ENCODE measurements around the gene ABHD16B.
"Not testable (repeated sequence)": the region's sequence is repeated elsewhere in the genome, so short reads cannot be mapped to it uniquely, and the experiment has no call there.

Gene ABHD16B

DNA sequence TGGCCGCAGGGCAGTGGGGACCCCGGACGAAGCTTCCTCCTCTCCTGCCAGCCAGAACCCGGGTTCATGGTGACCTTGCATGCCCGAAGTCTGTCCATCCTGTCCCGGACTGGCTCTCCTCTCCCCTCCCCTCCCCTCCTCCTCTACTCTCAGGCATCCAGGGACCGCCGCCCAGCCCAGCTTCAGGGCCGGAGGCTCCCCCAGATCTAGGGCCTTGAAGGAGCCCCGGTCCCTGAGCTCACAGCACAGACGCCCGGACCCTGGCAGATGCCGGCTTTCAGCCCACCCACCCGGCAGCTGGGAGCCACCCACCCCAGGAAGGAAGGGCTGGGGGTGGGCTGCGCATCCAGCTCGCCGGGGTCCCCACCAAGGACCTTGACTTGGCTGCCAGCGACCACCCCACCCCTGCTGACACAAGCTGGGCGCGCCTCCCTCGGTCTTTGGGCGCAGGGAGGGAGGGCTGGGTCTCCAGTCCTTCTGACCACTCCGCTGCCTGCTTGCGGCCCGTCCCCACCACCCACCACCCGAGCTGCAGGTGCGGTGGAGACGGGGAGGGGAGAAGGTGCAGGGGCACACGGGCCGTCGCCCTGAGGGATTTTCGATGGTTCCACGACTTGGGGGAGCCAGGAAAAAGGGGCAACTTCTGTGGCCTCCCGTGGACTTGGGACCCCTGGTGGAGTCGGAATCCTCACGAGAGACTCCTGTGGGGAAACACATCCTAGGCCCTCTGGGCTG, 5.8 kb upstream of the ABHD16B start:
- DNase-seq (ENCODE audit: low spot score) = no peak

DNA sequence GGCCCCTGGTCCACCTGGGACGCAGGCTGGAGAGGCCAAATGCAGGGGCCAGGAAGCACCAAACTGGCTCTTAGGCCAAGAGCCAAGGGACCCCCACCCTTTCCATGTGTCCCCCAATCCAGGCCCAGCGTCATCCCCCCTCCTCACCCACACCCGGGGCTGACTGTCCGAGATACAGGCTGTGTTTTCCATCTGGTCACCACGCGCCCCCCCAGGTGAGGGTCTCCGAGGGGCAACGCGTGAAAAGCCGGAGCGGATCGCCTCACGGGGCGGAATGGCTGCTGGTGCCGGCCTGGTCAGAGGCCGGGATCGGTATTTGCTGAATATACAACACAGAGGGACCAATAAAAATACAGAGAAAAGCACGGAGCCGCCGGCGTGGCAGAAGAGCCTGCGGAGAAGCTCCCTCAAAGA, 5.2 kb upstream of the ABHD16B start:
- DNase-seq (ENCODE audit: low spot score) = no peak

DNA sequence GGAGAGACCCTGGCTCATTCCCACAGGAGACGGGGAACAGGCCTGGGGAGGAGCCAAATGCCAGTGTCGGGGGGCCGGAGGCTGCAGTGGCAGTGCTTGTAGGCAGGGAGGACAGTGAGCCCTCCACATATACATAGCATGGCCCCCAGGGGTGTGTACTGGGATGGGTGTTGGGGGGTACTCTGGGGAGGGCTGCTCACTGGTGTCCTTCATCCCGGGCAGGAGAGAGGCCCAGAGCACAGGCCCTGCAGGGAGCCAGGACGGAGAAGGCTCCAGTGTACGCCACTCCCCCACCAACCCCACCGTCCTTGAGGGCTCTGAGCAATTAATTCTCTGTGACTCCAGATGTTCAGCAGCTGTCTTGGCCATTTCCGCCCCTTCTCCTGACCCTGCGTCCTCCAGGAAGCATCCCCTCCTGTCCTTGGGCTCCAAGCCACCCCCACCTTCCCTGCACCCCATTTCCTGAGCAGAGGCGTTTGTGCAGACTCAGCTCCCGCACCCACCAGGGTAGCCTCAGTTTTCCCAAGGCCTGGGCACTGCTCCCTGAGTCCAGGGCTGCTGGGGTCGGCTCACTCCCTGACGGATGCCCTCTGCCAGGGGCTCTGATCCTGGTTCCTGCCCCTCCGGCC, 3.4 kb upstream of the ABHD16B start:
- no peak for DNase-seq (ENCODE audit: low spot score)

DNA sequence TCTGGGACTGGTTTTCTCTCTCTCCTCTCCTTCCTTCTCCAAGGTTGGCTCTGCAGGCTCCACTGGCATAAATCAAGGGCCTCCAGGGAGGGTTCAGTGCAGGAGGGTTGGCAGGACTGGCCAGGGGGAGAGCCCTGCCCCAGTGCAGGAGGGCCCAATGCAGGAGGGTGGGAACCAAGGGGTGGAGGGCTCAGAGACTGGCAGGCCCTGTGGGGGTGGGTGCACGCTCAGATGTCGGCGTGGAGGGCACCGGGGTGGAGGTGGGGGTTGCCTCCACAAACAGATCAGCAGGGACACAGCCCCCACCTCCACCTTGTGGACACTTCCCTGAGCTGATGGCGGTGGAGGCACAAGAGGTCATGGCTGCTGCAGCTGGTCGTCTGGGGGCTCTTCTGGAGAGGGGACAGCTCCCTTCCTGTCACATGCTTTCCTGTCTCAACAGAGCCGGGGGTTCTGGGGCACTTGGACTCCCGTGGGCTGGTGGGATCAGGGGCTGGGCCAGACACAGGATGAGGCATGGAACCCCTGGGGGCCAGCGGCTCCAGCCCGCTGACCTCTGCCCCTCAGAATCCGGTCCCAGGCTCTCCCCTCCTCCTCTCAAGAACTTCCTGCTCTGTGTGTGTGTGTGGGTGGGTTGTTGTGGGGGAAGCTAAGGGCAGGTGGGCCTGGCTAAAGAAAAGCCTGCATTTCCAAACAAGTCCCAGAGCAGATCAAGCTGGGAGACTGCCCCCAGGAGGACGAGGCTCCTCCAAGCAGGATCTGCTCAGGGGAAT, 2.7 kb upstream of the ABHD16B start:
- no peak for DNase-seq (ENCODE audit: low spot score)

DNA sequence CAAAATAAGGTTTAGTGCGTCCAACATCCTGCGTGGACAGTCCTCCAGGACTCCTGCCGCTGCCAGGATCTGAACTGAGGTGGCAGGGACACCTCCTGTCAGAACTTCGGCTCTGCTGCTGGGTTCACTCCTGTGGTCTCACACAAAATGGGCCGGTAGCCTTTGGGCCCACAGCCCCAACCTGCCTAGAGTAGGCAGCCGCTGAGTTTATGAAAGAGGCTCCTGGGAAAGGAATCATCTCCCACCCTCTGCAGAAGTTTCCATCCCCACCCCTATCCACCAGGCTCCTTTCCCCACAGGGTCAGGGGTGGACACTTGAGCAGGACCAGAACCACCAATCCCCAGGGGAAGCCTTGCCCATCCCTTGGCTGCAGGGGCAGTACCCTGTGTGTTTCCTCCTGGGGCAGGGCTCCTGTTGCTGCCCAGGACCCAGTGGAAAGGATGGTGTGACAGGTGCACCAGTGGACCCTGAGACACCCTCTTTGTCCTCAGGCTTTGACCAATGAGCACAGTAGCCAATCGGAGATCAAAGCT, 2.1 kb upstream of the ABHD16B start:
- no peak for DNase-seq (ENCODE audit: low spot score)

DNA sequence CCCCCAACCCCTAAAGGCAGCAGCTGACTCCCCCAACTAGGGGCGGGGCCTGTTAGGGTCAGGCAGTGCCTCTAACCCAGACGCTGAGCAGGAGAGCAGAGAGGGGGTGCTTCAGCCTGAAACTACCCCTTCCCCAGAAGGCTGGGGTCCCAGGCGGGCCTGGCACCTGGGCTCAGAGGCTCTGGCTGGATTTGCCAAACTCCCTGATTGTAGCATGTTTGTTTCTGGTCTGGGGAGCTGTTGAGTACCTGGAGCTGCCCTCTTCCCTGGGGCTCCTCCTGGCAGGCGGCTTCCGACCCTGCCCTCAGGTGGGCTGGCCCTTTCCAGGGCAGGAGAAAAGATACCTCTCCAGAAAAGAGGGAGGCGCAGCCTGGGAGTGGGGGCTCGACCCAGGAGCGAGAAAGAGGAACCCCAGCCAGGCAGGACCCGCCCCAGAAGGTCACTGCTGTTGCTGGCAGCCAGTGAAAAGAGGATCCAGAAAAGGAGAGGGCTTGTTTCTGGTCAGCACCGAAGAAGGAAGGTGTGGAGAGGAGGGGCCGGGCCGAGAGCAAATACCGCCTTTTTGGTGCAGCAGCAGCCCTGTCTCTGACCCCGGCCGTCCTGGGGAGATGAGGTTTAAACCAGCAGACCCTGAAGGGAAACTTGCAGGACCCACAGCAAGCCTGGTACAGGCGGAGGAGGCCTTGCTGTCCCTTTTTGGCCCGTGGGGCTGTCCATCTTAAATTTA, 810 bp upstream of the ABHD16B start:
- no peak for DNase-seq (ENCODE audit: low spot score)

DNA sequence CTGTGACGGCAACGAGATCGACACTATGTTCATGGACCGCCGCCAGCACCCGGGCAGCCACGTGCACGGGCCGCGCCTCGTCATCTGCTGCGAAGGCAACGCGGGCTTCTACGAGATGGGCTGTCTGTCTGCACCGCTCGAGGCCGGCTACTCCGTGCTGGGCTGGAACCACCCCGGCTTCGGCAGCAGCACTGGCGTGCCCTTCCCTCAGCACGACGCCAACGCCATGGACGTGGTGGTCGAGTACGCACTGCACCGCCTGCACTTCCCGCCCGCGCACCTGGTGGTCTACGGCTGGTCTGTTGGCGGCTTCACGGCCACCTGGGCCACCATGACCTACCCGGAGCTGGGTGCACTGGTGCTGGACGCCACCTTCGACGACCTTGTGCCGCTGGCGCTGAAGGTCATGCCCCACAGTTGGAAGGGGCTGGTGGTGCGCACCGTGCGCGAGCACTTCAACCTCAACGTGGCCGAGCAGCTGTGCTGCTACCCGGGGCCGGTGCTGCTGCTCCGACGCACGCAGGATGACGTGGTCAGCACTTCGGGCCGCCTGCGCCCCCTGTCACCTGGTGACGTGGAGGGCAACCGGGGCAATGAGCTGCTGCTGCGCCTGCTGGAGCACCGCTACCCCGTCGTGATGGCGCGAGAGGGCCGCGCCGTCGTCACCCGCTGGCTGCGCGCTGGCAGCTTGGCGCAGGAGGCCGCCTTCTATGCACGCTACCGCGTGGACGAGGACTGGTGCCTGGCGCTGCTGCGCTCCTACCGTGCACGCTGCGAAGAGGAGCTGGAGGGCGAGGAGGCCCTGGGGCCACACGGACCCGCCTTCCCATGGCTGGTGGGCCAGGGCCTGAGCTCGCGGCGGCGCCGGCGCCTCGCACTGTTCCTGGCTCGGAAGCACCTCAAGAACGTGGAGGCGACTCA, 943 bp downstream of the ABHD16B start:
- DNase-seq (ENCODE audit: low spot score) = no peak

DNA sequence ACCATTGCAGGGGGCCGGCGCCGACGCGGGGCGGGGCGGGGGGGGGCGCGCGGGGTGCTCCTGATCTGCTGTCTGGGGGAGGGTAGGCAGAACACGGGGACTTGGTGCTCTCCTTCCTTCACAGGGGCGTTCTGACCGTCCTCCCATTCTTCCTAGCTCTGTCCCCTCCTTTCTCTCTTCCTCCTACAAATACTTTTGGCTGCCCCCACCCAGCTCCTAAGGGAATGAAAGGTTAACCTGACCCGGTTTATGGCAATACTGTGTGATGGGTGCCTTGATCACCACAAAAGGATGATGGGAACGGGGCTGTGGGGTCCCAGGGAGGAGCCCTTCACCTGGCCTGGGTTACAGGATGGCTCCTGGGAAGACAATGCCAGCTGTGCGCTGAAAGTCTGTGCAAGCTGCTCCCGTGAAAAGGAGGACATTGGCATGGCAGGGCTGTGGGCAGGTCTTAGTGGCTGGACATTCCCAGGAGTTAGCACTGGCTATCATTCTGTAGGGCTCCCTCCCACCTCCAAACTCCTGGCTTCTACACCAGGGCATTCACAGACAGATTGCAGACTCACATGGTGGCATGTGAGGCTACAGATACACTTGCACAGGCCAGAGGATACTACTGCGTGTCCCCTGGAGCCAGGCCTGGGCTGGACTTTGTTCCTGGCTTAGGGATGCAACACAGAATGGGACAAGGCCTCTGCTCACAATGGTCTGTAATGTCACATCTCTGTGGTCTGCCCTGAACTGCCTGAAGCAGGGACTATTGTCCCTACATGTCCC, 1.9 kb downstream of the ABHD16B start:
- DNase-seq (ENCODE audit: low spot score) = no peak

DNA sequence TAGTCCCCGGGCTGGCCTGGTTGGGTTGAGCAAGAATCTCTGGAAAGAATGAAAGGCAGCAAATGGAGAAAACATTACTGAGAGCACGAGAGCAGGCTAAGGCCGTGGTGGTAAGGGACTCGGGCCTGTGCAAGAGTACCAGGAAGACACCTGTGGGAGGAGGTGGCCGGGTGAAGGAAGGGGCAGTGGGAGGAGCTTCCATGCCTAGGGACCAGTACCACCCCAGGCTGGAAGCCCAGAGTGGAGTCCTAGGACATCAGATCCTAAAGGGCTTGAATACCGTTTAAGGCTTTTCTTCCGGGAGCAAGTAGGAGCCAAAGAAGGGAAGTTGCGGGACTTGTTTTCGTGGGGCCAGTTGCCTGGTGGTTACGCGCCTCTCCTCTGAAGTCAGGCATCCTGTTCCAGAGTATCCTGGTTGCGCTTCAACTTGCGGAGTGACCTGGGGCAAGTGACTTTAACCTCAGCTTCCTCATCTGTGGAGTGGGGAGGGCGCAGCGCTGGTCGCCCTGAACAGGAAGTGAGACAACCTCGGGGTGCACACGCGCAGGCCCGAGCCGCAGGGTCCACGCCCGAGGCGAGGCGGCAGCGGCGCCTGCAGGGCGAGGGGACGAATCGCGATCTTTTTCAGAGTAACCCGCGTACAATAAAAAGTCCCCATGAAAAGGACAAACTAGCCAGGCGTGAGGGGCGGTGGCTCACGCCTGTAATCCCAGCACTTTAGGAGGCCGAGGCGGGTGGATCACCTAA, 2.7 kb downstream of the ABHD16B start:
- DNase-seq (ENCODE audit: low spot score) = no peak

DNA sequence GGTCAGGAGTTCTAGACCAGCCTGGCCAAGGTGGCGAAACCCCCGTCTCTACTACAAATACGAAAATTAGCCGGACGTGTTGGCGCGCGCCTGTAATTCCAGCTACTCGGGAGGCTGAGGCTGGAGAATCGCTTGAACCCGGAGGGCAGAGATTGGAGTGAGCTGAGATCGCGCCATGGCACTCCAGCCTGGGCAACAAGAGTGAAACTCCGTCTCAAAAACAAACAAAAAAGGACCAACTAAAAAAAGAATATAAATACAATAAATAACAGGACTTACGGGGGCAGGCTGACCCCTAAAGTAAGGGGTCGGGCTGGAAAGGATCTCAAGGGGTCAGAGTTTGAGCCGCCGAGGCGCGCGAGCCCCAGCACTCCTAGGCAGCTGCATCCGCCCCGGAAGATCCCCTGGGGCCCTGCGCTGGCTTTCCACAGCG, 3.3 kb downstream of the ABHD16B start:
- DNase-seq (ENCODE audit: low spot score) = no peak

DNA sequence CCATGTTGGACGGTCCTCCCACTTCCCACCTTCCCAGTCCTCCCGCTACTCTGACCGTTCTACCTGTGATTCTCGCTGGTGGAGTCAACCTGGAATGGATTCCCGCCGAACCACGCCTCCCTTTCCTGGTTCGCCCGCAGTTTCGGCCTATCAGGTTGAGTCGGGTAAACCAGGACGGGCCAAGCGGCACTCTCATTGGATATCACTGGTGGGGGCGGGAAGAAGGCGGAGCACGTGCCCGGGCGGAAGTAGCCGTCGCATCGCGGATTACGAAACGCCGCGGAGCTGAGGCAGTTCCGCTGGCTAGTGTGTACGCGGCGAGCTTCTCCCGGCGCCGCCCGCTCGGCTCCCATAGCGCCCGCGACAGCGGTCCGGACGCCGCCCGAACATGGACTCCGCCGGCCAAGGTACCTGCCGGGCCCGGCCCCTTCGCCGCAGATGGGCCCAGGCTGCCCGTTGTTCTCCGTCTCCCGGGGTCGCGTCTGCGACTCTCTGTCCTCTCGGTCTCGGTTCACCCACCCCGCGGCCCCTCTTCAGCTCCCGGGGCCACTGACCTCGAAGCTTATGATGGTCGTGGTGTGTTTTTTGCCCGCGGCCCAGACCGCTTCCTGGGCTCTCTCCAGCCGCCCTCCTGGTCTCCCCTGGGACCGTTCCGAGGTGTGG, 3.8 kb downstream of the ABHD16B start, which contains the start of gene TPD52L2:
Gene TPD52L2, plus strand, starts transcription at position 293 of the 663 bp plus-strand sequence. Its CDS starts 96 bp downstream, at position 389.
- DNase-seq (ENCODE audit: low spot score) = peak; percentile 97

DNA sequence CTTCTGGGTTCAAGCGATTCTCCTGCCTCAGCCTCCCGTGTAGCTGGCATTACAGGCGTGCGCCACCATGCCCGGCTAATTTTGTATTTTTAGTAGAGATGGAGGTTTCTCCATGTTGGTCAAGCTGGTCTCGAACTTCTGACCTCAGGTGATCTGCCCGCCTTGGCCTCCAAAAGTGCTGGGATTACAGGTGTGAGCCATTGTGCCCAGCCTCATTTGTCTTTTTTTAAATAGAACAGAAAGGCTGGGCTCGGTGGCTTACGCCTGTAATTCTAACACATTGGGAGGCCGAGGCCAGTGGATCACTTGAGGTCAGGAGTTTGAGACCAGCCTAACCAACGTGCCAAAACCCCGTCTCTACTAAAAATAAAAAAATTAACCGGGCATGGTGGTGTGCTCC, 5.7 kb downstream of the ABHD16B start:
- DNase-seq (ENCODE audit: low spot score) = not testable (repeated sequence)

DNA sequence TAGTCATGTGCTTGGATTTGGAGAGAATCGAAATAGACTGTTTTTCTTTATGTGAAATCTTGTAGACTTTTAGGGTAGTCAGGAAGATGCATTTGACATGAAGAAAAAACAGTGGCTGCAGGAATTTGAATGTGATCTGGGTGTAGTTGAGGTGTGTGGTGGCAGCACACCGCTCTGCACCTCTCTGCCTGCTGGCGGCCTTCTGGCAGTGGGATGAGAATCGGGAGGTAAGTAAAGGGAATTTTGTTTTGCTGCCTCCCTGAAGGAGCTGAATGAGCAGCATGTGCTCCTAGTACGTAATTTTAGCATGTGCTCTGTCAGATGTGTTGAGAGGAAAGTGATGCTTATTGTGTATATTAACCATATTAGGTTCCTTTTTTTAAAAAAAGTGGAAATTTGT, 7.0 kb downstream of the ABHD16B start:
- no peak for DNase-seq (ENCODE audit: low spot score)

DNA sequence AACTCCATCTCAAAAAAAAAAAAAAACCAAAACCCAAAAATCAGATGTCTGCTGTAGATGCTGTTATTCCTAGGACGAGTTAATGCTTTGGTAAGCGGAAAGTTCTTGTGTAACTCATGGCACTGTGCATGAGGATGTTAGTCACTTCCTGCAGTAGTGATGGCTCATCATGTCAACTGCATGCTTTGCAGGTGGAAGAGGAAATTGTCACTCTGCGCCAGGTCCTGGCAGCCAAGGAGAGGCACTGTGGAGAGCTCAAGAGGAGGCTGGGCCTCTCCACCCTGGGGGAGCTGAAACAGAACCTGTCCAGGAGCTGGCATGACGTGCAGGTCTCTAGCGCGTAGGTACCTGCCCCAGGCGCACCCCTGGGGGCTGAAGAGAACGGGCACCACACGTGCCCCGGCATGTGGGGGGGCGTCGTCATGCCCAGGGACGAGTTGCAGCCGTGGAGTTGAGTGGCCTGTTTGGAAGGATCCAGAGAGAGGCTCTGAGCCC, 12.2 kb downstream of the ABHD16B start:
- DNase-seq (ENCODE audit: low spot score) = no peak

DNA sequence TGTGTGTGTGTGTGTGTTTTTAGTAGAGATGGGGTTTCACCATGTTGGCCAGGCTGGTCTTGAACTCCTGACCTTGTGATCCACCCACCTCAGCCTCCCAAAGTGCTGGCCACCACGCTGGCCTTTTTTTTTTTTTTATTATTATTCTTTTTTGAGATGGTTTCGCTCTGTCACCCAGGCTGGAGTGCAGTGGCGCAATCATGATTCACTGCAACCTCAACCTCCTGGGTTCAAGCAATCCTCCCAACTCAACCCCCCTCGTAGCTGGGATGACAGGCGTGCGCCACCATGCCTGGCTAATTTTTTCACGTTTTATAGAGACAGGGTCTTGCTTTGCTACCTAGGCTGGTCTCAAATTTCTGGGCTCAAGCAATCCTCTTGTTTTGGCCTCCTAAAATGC, 12.9 kb downstream of the ABHD16B start:
- not testable (repeated sequence) for DNase-seq (ENCODE audit: low spot score)

DNA sequence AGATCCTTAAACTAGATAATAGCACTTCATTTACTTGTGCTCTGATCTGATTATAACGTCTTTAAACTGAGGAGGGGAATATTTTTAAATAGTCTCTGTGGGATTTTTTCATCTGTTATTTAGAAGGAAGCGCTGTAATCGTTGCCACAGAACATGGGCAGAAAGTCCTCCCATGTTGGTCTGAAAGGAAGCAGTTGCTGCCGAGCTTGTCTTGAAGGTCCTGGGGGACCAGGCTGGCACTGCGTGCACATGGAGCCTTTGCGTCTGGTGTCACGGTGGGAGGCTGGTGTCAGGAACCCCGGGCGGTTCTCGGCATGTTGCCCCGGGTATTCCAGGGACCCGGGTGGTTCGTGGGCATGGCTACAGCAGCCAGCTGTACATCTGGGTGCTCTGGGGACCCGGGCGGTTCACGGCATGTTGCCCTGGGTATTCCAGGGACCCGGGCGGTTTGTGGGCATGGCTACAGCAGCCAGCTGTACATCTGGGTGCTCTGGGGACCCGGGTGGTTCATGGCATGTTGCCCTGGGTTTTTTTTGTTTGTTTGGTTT, 15.3 kb downstream of the ABHD16B start:
- DNase-seq (ENCODE audit: low spot score) = no peak

DNA sequence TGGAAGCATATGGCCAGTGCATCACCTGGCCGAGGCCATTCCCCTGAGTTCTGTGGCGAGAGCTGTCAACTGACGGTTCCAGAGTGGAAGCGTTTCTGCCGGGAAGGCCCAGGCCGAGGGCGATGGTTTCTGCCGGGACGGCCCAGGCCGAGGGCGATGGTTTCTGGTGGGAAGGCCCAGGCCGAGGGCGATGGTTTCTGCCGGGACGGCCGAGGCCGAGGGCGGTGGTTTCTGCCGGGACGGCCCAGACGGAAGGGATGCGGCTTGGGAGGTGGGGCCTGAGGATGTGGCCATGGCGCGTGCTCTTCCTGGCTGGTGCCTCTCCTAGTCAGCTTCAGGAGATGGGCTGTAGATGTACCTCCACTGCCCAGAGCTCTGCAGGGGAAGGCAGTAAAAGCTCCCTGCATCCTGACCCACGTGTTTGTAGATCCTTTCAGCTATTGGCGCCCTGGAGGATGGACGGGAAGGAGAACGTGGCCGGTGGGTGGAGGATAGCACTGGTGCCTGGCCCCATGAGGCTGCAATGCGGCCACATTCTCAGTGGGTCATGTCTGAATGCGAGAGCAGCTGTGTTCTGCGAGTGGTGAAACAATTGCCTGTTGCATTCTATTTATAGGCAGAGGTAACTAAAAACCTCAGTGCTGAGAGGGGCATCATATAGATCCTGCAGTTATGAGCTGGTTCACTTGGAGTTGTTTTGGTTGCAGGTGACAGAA, 16.6 kb downstream of the ABHD16B start:
- DNase-seq (ENCODE audit: low spot score) = no peak

All from COLO829 (cell line).